Keratinocyte (primary cell): ENCODE measurements around the gene MALRD1. TPM values are rescaled to one million over a fixed set of nuclear protein-coding genes. Genes with fewer than 3 reads are reported as not detected.
A peak's percentile ranks its signal among the peaks of the same experiment; 100 is the strongest.

Source experiments
- DNase-seq: peaks from one replicate; pipeline ENCODE4 v3.0.0-alpha.2; 2011; ENCODE audit warnings: low read depth, missing footprints, low spot score
- FAIRE-seq: peaks from 2 replicates; lab custom pipeline; 2011; peaks lifted over from hg19 to GRCh38; lab: Jason Lieb, UNC
- H2AFZ ChIP-seq: 2 replicates; pipeline ENCODE4 v1.6.0; 2012; ENCODE audit warnings: low read length, control low read depth, inconsistent platforms; ENCODE audit not compliant: control insufficient read depth
- H3K27ac ChIP-seq: 2 replicates; pipeline ENCODE4 v1.5.1; 2011; ENCODE audit warnings: low read length; ENCODE audit not compliant: control insufficient read depth, insufficient read depth
- H3K27me3 ChIP-seq: 3 replicates; pipeline ENCODE4 v1.6.0; 2011; ENCODE audit warnings: low read length; ENCODE audit not compliant: control insufficient read depth, insufficient read depth; ENCODE audit errors: extremely low read depth
- H3K36me3 ChIP-seq, 2 experiments: 2 replicates in 1 of 2; 3 replicates in 1 of 2; pipeline ENCODE4 v1.5.1; 2011; ENCODE audit warnings: low read length in 2 of 2, mild to moderate bottlenecking in 1 of 2; ENCODE audit not compliant: control insufficient read depth in 2 of 2, insufficient read depth in 2 of 2; ENCODE audit errors: extremely low read depth in 1 of 2
- H3K4me1 ChIP-seq: 3 replicates; pipeline ENCODE4 v1.5.1; 2011; ENCODE audit warnings: low read length; ENCODE audit not compliant: control insufficient read depth, insufficient read depth; ENCODE audit errors: extremely low read depth
- H3K4me2 ChIP-seq: 3 replicates; pipeline ENCODE4 v1.6.0; 2011; ENCODE audit warnings: low read depth, low read length; ENCODE audit not compliant: control insufficient read depth, insufficient read depth; ENCODE audit errors: extremely low read depth
- H3K4me3 ChIP-seq, 3 experiments: fragments of 200-600 bp in 1 of 3; sonication (generic) in 1 of 3; 2 replicates in 2 of 3; 3 replicates in 1 of 3; pipeline ENCODE4 v1.5.1; 2011 to 2016; ENCODE audit warnings: low read length in 3 of 3, mild to moderate bottlenecking in 3 of 3, control low read depth in 2 of 3, inconsistent platforms in 1 of 3, low read depth in 1 of 3, mixed read lengths in 1 of 3, mixed run types in 1 of 3, moderate library complexity in 1 of 3; ENCODE audit not compliant: control insufficient read depth in 2 of 3, insufficient read depth in 2 of 3; ENCODE audit errors: extremely low read depth in 1 of 3
- H3K79me2 ChIP-seq: 2 replicates; pipeline ENCODE4 v1.6.0; 2012; ENCODE audit warnings: low read length; ENCODE audit not compliant: control insufficient read depth, insufficient read depth
- H3K9ac ChIP-seq: 3 replicates; pipeline ENCODE4 v1.6.0; 2011; ENCODE audit warnings: low read length; ENCODE audit not compliant: control insufficient read depth, insufficient read depth; ENCODE audit errors: extremely low read depth
- H3K9me1 ChIP-seq: 3 replicates; pipeline ENCODE4 v1.6.0; 2011; ENCODE audit warnings: low read length; ENCODE audit not compliant: control insufficient read depth, insufficient read depth; ENCODE audit errors: extremely low read depth
- H3K9me3 ChIP-seq: 2 replicates; pipeline ENCODE4 v1.5.1; 2012; ENCODE audit warnings: low read depth, low read length; ENCODE audit not compliant: control insufficient read depth
- H4K20me1 ChIP-seq: 3 replicates; pipeline ENCODE4 v1.6.0; 2011; ENCODE audit warnings: low read length; ENCODE audit not compliant: control insufficient read depth, insufficient read depth; ENCODE audit errors: extremely low read depth
- CTCF ChIP-seq, 3 experiments: IDR thresholded peaks in 1 of 3; conservative IDR thresholded peaks in 1 of 3; optimal IDR thresholded peaks in 1 of 3; 2 replicates in 2 of 3; 3 replicates in 1 of 3; pipeline versions ENCODE3 to v1.5.1; 2011; ENCODE audit warnings: low read length in 3 of 3, mild to moderate bottlenecking in 3 of 3, moderate library complexity in 2 of 3, control low read depth in 1 of 3, inconsistent platforms in 1 of 3; ENCODE audit not compliant: insufficient read depth in 2 of 3; ENCODE audit errors: extremely low read depth in 1 of 3
- EZH2 ChIP-seq: IDR thresholded peaks from one replicate; pipeline ENCODE4 v1.6.1; 2012; ENCODE audit warnings: inconsistent platforms, mild to moderate bottlenecking, low read length, moderate library complexity
- dilution Hi-C: fragments of 300-500 bp; cut with MboI; formaldehyde crosslinking; loops from one replicate; pipeline ENCODE4 v1.7.0; 2020; ENCODE audit warnings: low sequenced_read_pairs; ENCODE audit not compliant: extremely low pct_ligation_motif_present
- polyA plus RNA-seq, 5 experiments: library from polyadenylated mRNA; depleted of rRNA in 3 of 5; stranded (reverse) in 3 of 5; stranded (forward) in 1 of 5; unstranded in 1 of 5; fragments of >200 nt; gene quantifications; 1 replicate in 1 of 5; 2 replicates in 3 of 5; 3 replicates in 1 of 5; pipeline versions ENCODE4 v1.2.1 to v1.2.3, GENCODE V29; 2011 to 2012; ENCODE audit warnings: missing spikeins in 2 of 5, low read depth in 1 of 5, low replicate concordance in 1 of 5

Gene MALRD1
- polyA plus RNA-seq, 1 donor (not counting 4 experiments of a cell fraction or from before 2014, with no cell fraction given), result not detected

- no peak overlapping the region for H2AFZ ChIP-seq
- no peak for TF ChIP-seq CTCF (optimal IDR thresholded peaks at IDR 0.05 in 1 of 3, IDR thresholded peaks at IDR 0.05 in 1 of 3, conservative IDR thresholded peaks at IDR 0.05 in 1 of 3; ENCODE audit: extremely low read depth in 1 of 3, insufficient read depth in 2 of 3, low read length in 3 of 3)
- no peak for TF ChIP-seq EZH2
- no peak for FAIRE-seq
These were observed 592.1 kb downstream of the MALRD1 start for GRCh38 chr10:19640566-19641263.

GRCh38 chr10:19651549-19651948, 602.9 kb downstream of the MALRD1 start:
- Histone ChIP-seq H3K4me3 (no peak overlapping the region), H3K4me1 (peaks cover 18% of the 10 kb centered on the region), H3K9me3 (peaks cover 4% of the 10 kb centered on the region), H2AFZ (no peak overlapping the region), H3K79me2 (no peaks in the 10 kb centered on the region), H3K9me1 (no peaks in the 10 kb centered on the region), H3K27ac (peak overlapping the region; percentile 36), H3K36me3 (no peaks in the 10 kb centered on the region), H3K27me3 (no peaks in the 10 kb centered on the region), H3K4me2 (peak overlapping the region; percentile 37), H4K20me1 (no peaks in the 10 kb centered on the region), H3K9ac (no peak overlapping the region)
- TF ChIP-seq EZH2 (no peak), CTCF (optimal IDR thresholded peaks at IDR 0.05 in 1 of 3, IDR thresholded peaks at IDR 0.05 in 1 of 3, conservative IDR thresholded peaks at IDR 0.05 in 1 of 3; ENCODE audit: extremely low read depth in 1 of 3, insufficient read depth in 2 of 3, low read length in 3 of 3) (no peak)
- dilution Hi-C loops, result no loop called here
- FAIRE-seq, result no peak
- DNase-seq, result peak; percentile 33

More at GRCh38 chr10:19640566-19641263, 592.1 kb downstream of the MALRD1 start:
- Histone ChIP-seq H3K4me2 (no peak overlapping the region), H3K36me3 (no peaks in the 10 kb centered on the region), H3K4me1 (no peaks in the 10 kb centered on the region), H4K20me1 (no peaks in the 10 kb centered on the region), H3K9me3 (no peaks in the 10 kb centered on the region), H3K9ac (no peak overlapping the region), H3K27ac (no peak overlapping the region), H3K9me1 (no peaks in the 10 kb centered on the region), H3K27me3 (no peaks in the 10 kb centered on the region), H3K79me2 (no peaks in the 10 kb centered on the region), H3K4me3 (no peak overlapping the region)
- dilution Hi-C loops, result no loop called here
- DNase-seq, result no peak
